ENCODE measurements around the gene EFHD1. TPM values are rescaled to one million over a fixed set of nuclear protein-coding genes. Genes with fewer than 3 reads are reported as not detected.

The EFHD1 gene
- total and polyA plus RNA-seq, 2 donors (not counting 1 experiment from before 2014, with no cell fraction given), result not detected

- no peak overlapping the region for H3K4me3 ChIP-seq (ENCODE audit: control extremely low read depth in 1 of 5, extremely low read depth in 1 of 5, insufficient read depth in 1 of 5, low read depth in 2 of 5, low read length in 4 of 5)
- WGBS (ENCODE audit: insufficient coverage), result 100% methylated on average over 1 of the region's 3 CpGs
Observed at GRCh38 chr2:232592772-232593395, 40.5 kb upstream of the EFHD1 start.

More at GRCh38 chr2:232592772-232593395, 40.5 kb upstream of the EFHD1 start:
- peaks cover 0 to 7% (median 0%) of the 10 kb centered on the region in 3 donors for H3K9me3 ChIP-seq (ENCODE audit: control extremely low read depth in 1 of 3, control insufficient read depth in 2 of 3, insufficient read depth in 1 of 3, low read length in 2 of 3)
- no peaks in the 10 kb centered on the region for H4K20me1 ChIP-seq (ENCODE audit: control insufficient read depth, insufficient read depth, low read length, poor library complexity, severe bottlenecking)
- no peak overlapping the region for H3K27ac ChIP-seq (ENCODE audit: low read length in 2 of 2)
- no peak for ATAC-seq (ENCODE audit: low read depth)
- Mint-ChIP-seq H3K27ac (no peak overlapping the region), H3K4me1 (no peaks in the 10 kb centered on the region), H3K4me3 (no peak overlapping the region), H3K27me3 (no peaks in the 10 kb centered on the region), H3K9me3 (ENCODE audit: insufficient read depth) (peaks cover 3% of the 10 kb centered on the region)
- no peak for TF ChIP-seq EZH2 (IDR thresholded peaks at IDR 0.05; ENCODE audit: borderline replicate concordance, insufficient read depth, low read depth, low read length, poor library complexity, severe bottlenecking)
- no peak for TF ChIP-seq CTCF (IDR thresholded peaks at IDR 0.05)
- H3K9ac ChIP-seq (ENCODE audit: low read length), result no peak overlapping the region
- no peak for DNase-seq
- H3K4me1 ChIP-seq (ENCODE audit: control insufficient read depth in 2 of 2, insufficient read depth in 2 of 2, low read length in 2 of 2), result no peaks in the 10 kb centered on the region
- ChIA-PET POLR2A (no interaction called here), CTCF (interaction anchor here (1.2 kb wide), 1 partner anchor 10 kb away, joined by 3 read pairs; no protein-coding TSS in a partner anchor)
- no peaks in the 10 kb centered on the region for H3K79me2 ChIP-seq (ENCODE audit: control insufficient read depth, insufficient read depth, low read length)
- H3K4me2 ChIP-seq (replicated peaks; ENCODE audit: low read depth, low read length, poor library complexity, severe bottlenecking), result no peak overlapping the region
- H3K27me3 ChIP-seq (replicated peaks in 1 of 4; ENCODE audit: control extremely low read depth in 1 of 4, control insufficient read depth in 3 of 4, insufficient read depth in 4 of 4, low read length in 3 of 4), result no peaks in the 10 kb centered on the region
- no peak overlapping the region for H2AFZ ChIP-seq (ENCODE audit: insufficient read depth, low read depth, low read length, poor library complexity, severe bottlenecking)
- no peaks in the 10 kb centered on the region for H3K36me3 ChIP-seq (replicated peaks in 1 of 2; ENCODE audit: control extremely low read depth in 1 of 2, control insufficient read depth in 1 of 2, extremely low read depth in 1 of 2, insufficient read depth in 2 of 2, low read length in 1 of 2)
- intact Hi-C loops (cut with micrococcal nuclease), result no loop called here
